IMR-90 (cell line): ENCODE measurements around the gene MYCBP2. TPM values are rescaled to one million over a fixed set of nuclear protein-coding genes. Genes with fewer than 3 reads are reported as not detected.
"Not testable (repeated sequence)": the region's sequence is repeated elsewhere in the genome, so short reads cannot be mapped to it uniquely, and the experiment has no call there.

Experiments
- ATAC-seq: fragments of 200-7000 bp; cut with Tn5 transposase; 2 replicates; pipeline ENCODE4 v1.9.1; 2020; ENCODE audit warnings: low read depth, mild to moderate bottlenecking, moderate library complexity
- BruUV-seq: library from RNA; stranded (reverse); fragments of 400-500 nt; replicated peaks from 2 replicates; lab custom pipeline; 2021; lab: Mats Ljungman, UMichigan
- CTCF ChIA-PET: fragments of 300-600 bp; formaldehyde crosslinking; extraction: SDS; loops from one replicate; lab custom pipeline; 2021; ENCODE audit warnings: antibody characterized with exemption; lab: Yijun Ruan, JAX
- POLR2A ChIA-PET: fragments of 300-600 bp; sonication (Branson Sonifier 250); formaldehyde crosslinking; loops from one replicate; lab custom pipeline; 2022; ENCODE audit warnings: antibody characterized with exemption; ENCODE audit not compliant: unreplicated experiment; lab: Charles Lee
- DNase-seq: peaks from one replicate; pipeline ENCODE4 v3.0.0; 2013
- H2AFZ ChIP-seq: replicated peaks from 2 replicates; pipeline ENCODE3; 2013; ENCODE audit warnings: low read length, mild to moderate bottlenecking; ENCODE audit not compliant: poor library complexity
- H2AK5ac ChIP-seq: 2 replicates; pipeline ENCODE4 v1.6.1; 2013; ENCODE audit warnings: low read depth, low read length, inconsistent platforms
- H2AK9ac ChIP-seq: replicated peaks from 2 replicates; pipeline ENCODE3; 2013; ENCODE audit warnings: mild to moderate bottlenecking, low read depth, low read length, moderate library complexity; ENCODE audit not compliant: poor library complexity
- H2BK120ac ChIP-seq: 2 replicates; pipeline ENCODE4 v1.6.1; 2013; ENCODE audit warnings: low read depth, low read length, inconsistent platforms
- H2BK15ac ChIP-seq: 3 replicates; pipeline ENCODE4 v1.6.1; 2013; ENCODE audit warnings: low read depth, low read length, inconsistent platforms
- H2BK20ac ChIP-seq: 2 replicates; pipeline ENCODE4 v1.6.1; 2013; ENCODE audit warnings: low read depth, mild to moderate bottlenecking, inconsistent platforms, low read length, moderate library complexity
- H2BK5ac ChIP-seq: 2 replicates; pipeline ENCODE4 v1.6.1; 2013; ENCODE audit warnings: mild to moderate bottlenecking, low read depth, low read length, inconsistent platforms; ENCODE audit not compliant: poor library complexity, severe bottlenecking
- H3K14ac ChIP-seq: replicated peaks from 2 replicates; pipeline ENCODE4 v1.6.1; 2013; ENCODE audit warnings: low read depth, low read length, inconsistent platforms
- H3K18ac ChIP-seq: 2 replicates; pipeline ENCODE4 v1.6.1; 2013; ENCODE audit warnings: low read depth, low read length, control low read depth
- H3K23ac ChIP-seq: 2 replicates; pipeline ENCODE4 v1.6.1; 2013; ENCODE audit warnings: low read depth, low read length, inconsistent platforms
- H3K27ac ChIP-seq: 2 replicates; pipeline ENCODE4 v1.5.1; 2013; ENCODE audit warnings: mild to moderate bottlenecking, control low read depth, low read length; ENCODE audit not compliant: insufficient read depth
- H3K27me3 ChIP-seq: 2 replicates; pipeline ENCODE4 v1.6.1; 2013; ENCODE audit warnings: low read length; ENCODE audit not compliant: control insufficient read depth, insufficient read depth
- H3K36me3 ChIP-seq: 2 replicates; pipeline ENCODE4 v1.6.1; 2013; ENCODE audit warnings: low read length, mixed read lengths; ENCODE audit not compliant: control insufficient read depth, insufficient read depth
- H3K4ac ChIP-seq: 2 replicates; pipeline ENCODE4 v1.6.1; 2013; ENCODE audit warnings: low read depth, low read length, inconsistent platforms
- H3K4me1 ChIP-seq: 2 replicates; pipeline ENCODE4 v1.6.1; 2013; ENCODE audit warnings: low read length, mixed read lengths; ENCODE audit not compliant: control insufficient read depth, insufficient read depth
- H3K4me2 ChIP-seq: 2 replicates; pipeline ENCODE4 v1.6.1; 2013; ENCODE audit warnings: low read depth, mild to moderate bottlenecking, control low read depth, low read length, moderate library complexity
- H3K4me3 ChIP-seq: 2 replicates; pipeline ENCODE4 v1.5.1; 2013; ENCODE audit warnings: low read depth, mild to moderate bottlenecking, control low read depth, low read length, moderate library complexity; ENCODE audit not compliant: insufficient read depth
- H3K56ac ChIP-seq: 2 replicates; pipeline ENCODE4 v1.6.1; 2013; ENCODE audit warnings: low read length, inconsistent platforms; ENCODE audit not compliant: insufficient read depth; ENCODE audit errors: extremely low read depth
- H3K79me1 ChIP-seq, 2 experiments: 2 replicates each; pipeline ENCODE4 v1.6.1; 2013; ENCODE audit warnings: low read length in 2 of 2, inconsistent platforms in 1 of 2, low read depth in 1 of 2
- H3K9ac ChIP-seq: 2 replicates; pipeline ENCODE4 v1.6.1; 2013; ENCODE audit warnings: low read depth, low read length, control low read depth
- H3K9me1 ChIP-seq: 2 replicates; pipeline ENCODE4 v1.6.1; 2013; ENCODE audit warnings: low read length, inconsistent platforms; ENCODE audit not compliant: insufficient read depth
- H3K9me3 ChIP-seq: 2 replicates; pipeline ENCODE4 v1.6.1; 2013; ENCODE audit warnings: low read length; ENCODE audit not compliant: control insufficient read depth, insufficient read depth
- H4K20me1 ChIP-seq: 2 replicates; pipeline ENCODE4 v1.6.1; 2013; ENCODE audit warnings: low read length, inconsistent platforms; ENCODE audit not compliant: insufficient read depth
- H4K5ac ChIP-seq: 2 replicates; pipeline ENCODE4 v1.6.1; 2013; ENCODE audit warnings: mild to moderate bottlenecking, low read depth, low read length, control low read depth
- H4K8ac ChIP-seq, 2 experiments: 2 replicates each; pipeline ENCODE4 v1.6.1; 2013; ENCODE audit warnings: low read depth in 2 of 2, low read length in 2 of 2, control low read depth in 1 of 2, inconsistent platforms in 1 of 2
- H4K91ac ChIP-seq: 2 replicates; pipeline ENCODE4 v1.6.1; 2013; ENCODE audit warnings: low read depth, low read length, inconsistent platforms; ENCODE audit not compliant: insufficient read depth
- CEBPB ChIP-seq: IDR thresholded peaks from 2 replicates; pipeline ENCODE4 v1.6.1; 2012; ENCODE audit warnings: low read depth, low read length, improper control_type of control experiment
- MXI1 ChIP-seq: IDR thresholded peaks from 2 replicates; pipeline ENCODE4 v1.6.1; 2012; ENCODE audit warnings: low read depth, mild to moderate bottlenecking, low read length, moderate library complexity, borderline replicate concordance
- POLR2A ChIP-seq: IDR thresholded peaks from 2 replicates; pipeline ENCODE4 v1.6.1; 2012; ENCODE audit warnings: mild to moderate bottlenecking, low read depth, low read length
- SMC3 ChIP-seq: fragments of 150-350 bp; IDR thresholded peaks from 2 replicates; pipeline ENCODE4 v1.6.1; 2016; ENCODE audit warnings: low read depth, mild to moderate bottlenecking, antibody characterized with exemption, low read length, moderate library complexity
- WGBS, 2 experiments: methylation state at CpG; one replicate each; pipeline versions ENCODE4 v1.1.5 to v1.1.7; 2013; ENCODE audit warnings: missing lambda C conversion rate in 2 of 2; ENCODE audit not compliant: insufficient read length in 1 of 2; ENCODE audit errors: extremely low coverage in 2 of 2; 5-methylcytosine and 5-hydroxymethylcytosine counted together
- dilution Hi-C: fragments of 300-500 bp; cut with HindIII; formaldehyde crosslinking; loops from one replicate; pipeline ENCODE4 v1.14.3; 2018; ENCODE audit warnings: low sequenced_read_pairs; ENCODE audit not compliant: unreplicated experiment
- in situ Hi-C: fragments of 300-500 bp; cut with MboI; formaldehyde crosslinking; loops from 3 replicates; pipeline ENCODE4 v1.14.3; 2019; ENCODE audit warnings: low sequenced_read_pairs, inconsistent platforms, mixed read lengths
- intact Hi-C: fragments of 100-400 bp; cut with micrococcal nuclease; formaldehyde crosslinking; loops from 2 replicates; pipeline ENCODE4 v1.10.0; 2022
- polyA plus RNA-seq, 3 experiments: library from polyadenylated mRNA; depleted of rRNA; stranded (reverse); fragments of >200 nt; gene quantifications; 2 replicates each; pipeline ENCODE4 v1.2.3, GENCODE V29; 2012; ENCODE audit warnings: low replicate concordance in 1 of 3
- total RNA-seq: library from RNA; depleted of rRNA; stranded (reverse); fragments of >200 nt; gene quantifications from 2 replicates; pipeline ENCODE4 v1.2.3, GENCODE V29; 2012
- TF ChIP-seq, protein P1 (sequence below): conservative IDR thresholded peaks from 2 replicates; pipeline ENCODE4 v1.5.1; 2012; ENCODE audit warnings: mild to moderate bottlenecking, low read depth, low read length, improper control_type of control experiment
- TF ChIP-seq, protein P2 (sequence below): fragments of 150-350 bp; IDR thresholded peaks from 2 replicates; pipeline ENCODE4 v1.6.1; 2016; ENCODE audit warnings: low read depth, mild to moderate bottlenecking, low read length, moderate library complexity, borderline replicate concordance

The MYCBP2 gene
- total and polyA plus RNA-seq, 2 of the 4 experiments (the other 2 are of a cell fraction), result 20.1 to 43.2 TPM

DNA sequence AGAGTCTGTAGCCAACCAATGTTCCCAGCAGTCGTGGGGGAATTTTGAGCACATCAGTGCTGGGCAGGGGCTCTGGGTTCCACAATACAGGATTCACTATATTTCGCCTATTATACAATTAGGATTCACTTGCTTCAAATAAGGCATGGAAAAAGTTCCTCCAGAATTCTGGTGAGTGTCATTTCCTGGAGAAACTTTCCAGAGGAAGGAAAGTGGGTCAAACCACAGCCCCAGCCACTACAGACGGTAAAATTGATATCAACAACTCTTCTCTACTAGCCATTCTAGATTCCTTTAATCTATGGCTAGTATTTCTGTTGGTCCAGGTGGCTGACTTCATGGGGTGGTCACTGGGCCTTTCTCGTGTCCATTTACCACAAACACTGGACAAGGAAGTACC lies 10.5 kb downstream of the MYCBP2 start:
- BruUV-seq, result no TSS peak
- Histone ChIP-seq H4K5ac (no peak overlapping the region), H2BK15ac (no peak overlapping the region), H3K36me3 (peaks cover 5% of the 10 kb centered on the region; the same call in 1 of the 2 replicates), H3K9me3 (no peaks in the 10 kb centered on the region), H2BK20ac (no peak overlapping the region), H4K20me1 (peaks cover 50% of the 10 kb centered on the region), H3K14ac (no peak overlapping the region), H3K4me3 (no peak overlapping the region), H2BK120ac (no peak overlapping the region), H3K18ac (no peak overlapping the region), H2AK5ac (no peak overlapping the region), H3K27ac (no peak overlapping the region), H4K91ac (no peak overlapping the region), H2AFZ (no peak overlapping the region), H3K27me3 (no peaks in the 10 kb centered on the region), H3K4me2 (no peak overlapping the region; the same call in 1 of the 2 replicates), H4K8ac (no peak overlapping the region), H3K56ac (no peak overlapping the region), H2BK5ac (no peak overlapping the region), H3K9me1 (peaks cover 14% of the 10 kb centered on the region), H3K79me1 (peaks cover 22 to 70% of the 10 kb centered on the region in 2 experiments), H3K23ac (no peak overlapping the region), H3K9ac (no peak overlapping the region), H3K4me1 (peaks cover 10% of the 10 kb centered on the region), H2AK9ac (no peak overlapping the region), H3K4ac (no peak overlapping the region)
- POLR2A ChIA-PET, result no interaction called here
- dilution Hi-C loops, result no loop called here
- CTCF ChIA-PET, result interaction anchor here (1.5 kb wide), 1 partner anchor 11 kb away, joined by 4 read pairs; the partner anchor contains the start of gene MYCBP2
- no CpG with 5 or more reads among the region's 4 CpGs for WGBS, 2 experiments
- DNase-seq (no peak), ATAC-seq (no peak)
- no peak for TF ChIP-seq POLR2A
- TF ChIP-seq, protein P1, sequence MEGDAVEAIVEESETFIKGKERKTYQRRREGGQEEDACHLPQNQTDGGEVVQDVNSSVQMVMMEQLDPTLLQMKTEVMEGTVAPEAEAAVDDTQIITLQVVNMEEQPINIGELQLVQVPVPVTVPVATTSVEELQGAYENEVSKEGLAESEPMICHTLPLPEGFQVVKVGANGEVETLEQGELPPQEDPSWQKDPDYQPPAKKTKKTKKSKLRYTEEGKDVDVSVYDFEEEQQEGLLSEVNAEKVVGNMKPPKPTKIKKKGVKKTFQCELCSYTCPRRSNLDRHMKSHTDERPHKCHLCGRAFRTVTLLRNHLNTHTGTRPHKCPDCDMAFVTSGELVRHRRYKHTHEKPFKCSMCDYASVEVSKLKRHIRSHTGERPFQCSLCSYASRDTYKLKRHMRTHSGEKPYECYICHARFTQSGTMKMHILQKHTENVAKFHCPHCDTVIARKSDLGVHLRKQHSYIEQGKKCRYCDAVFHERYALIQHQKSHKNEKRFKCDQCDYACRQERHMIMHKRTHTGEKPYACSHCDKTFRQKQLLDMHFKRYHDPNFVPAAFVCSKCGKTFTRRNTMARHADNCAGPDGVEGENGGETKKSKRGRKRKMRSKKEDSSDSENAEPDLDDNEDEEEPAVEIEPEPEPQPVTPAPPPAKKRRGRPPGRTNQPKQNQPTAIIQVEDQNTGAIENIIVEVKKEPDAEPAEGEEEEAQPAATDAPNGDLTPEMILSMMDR, result no peak
- TF ChIP-seq, protein P2, sequence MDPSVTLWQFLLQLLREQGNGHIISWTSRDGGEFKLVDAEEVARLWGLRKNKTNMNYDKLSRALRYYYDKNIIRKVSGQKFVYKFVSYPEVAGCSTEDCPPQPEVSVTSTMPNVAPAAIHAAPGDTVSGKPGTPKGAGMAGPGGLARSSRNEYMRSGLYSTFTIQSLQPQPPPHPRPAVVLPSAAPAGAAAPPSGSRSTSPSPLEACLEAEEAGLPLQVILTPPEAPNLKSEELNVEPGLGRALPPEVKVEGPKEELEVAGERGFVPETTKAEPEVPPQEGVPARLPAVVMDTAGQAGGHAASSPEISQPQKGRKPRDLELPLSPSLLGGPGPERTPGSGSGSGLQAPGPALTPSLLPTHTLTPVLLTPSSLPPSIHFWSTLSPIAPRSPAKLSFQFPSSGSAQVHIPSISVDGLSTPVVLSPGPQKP, result no peak
- TF ChIP-seq MXI1, result no peak
- no peak for TF ChIP-seq CEBPB
- TF ChIP-seq SMC3, result no peak
- in situ Hi-C loops, result no loop called here
- intact Hi-C loops, result no loop called here

DNA sequence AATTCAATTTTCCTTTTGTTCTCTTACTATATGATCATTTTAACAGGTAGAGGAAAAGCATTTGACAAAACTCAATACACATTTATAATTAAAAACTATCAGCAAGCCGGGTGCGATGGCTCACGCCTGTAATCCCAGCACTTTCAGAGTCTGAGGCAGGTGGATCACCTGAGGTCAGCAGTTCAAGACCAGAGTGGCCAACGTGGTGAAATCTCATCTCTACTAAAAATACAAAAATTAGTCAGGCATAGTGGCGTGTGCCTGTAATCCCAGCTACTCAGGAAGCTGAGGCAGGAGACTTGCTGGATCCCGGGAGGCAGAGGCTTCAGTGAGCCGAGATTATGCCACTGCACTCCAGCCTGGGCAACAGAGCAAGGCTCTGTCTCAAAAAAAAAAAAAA lies 11.4 kb downstream of the MYCBP2 start:
- H2AFZ ChIP-seq, H3K9ac ChIP-seq, H3K18ac ChIP-seq, POLR2A ChIA-PET, in situ Hi-C loops, DNase-seq, H4K5ac ChIP-seq, H3K27me3 ChIP-seq, H2BK120ac ChIP-seq, H2BK15ac ChIP-seq, H2AK9ac ChIP-seq, H3K9me3 ChIP-seq, H3K23ac ChIP-seq, H3K4ac ChIP-seq, H4K91ac ChIP-seq, dilution Hi-C loops, H3K14ac ChIP-seq, H2BK5ac ChIP-seq, H2BK20ac ChIP-seq, H4K8ac ChIP-seq, intact Hi-C loops, H3K4me2 ChIP-seq, ATAC-seq, H3K36me3 ChIP-seq, BruUV-seq, H3K4me3 ChIP-seq, H3K56ac ChIP-seq, CTCF ChIA-PET, H3K27ac ChIP-seq, H2AK5ac ChIP-seq: not testable (repeated sequence)
- peaks cover 12% of the 10 kb centered on the region for H3K4me1 ChIP-seq
- H3K79me1 ChIP-seq, result peaks cover 22 to 71% of the 10 kb centered on the region in 2 experiments
- H4K20me1 ChIP-seq, result peaks cover 48% of the 10 kb centered on the region
- 75% methylated on average over 2 of the region's 7 CpGs; no CpG with 5 or more reads in 1 of the 2 experiments for WGBS, 2 experiments
- peaks cover 14% of the 10 kb centered on the region for H3K9me1 ChIP-seq
